B cell (primary cell): ENCODE data around the gene DDX27.

ENCODE experiments used
- CTCF ChIP-seq: fragments of 200-600 bp; IDR thresholded peaks from one replicate; pipeline ENCODE4 v1.8.0; 2022; ENCODE audit warnings: antibody characterized with exemption, mild to moderate bottlenecking
- EZH2 ChIP-seq: IDR thresholded peaks from 2 replicates; pipeline ENCODE4 v1.6.1; 2012; ENCODE audit warnings: borderline replicate concordance, low read depth, mild to moderate bottlenecking, moderate library complexity, low read length; ENCODE audit not compliant: insufficient read depth, poor library complexity, severe bottlenecking

DNA sequence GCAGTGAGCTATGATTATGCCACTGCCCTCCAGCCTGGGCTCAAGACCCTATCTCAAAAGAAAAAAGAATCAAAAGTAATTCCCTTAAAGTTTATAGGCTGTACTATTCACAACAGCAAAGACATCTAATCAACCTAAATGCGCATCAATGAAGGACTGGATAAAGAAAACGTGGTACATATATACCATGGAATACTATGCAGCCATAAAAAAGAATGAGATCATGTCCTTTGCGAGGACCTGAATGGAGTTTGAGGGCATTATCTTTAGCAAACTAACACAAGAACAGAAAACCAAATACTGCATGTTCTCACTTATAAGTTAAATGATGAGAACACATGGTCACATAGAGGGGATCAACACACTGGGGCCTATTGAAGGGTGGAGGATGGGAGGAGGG lies 42.0 kb downstream of the DDX27 start:
- TF ChIP-seq CTCF = no peak
- TF ChIP-seq EZH2 = no peak
